ENCODE measurements around the gene PPM1N.

- TF ChIP-seq ZNF274 (CRISPR knock-in tag; IDR thresholded peaks at IDR 0.05): no peak
- no peak for TF ChIP-seq ZNF138 (CRISPR knock-in tag; IDR thresholded peaks at IDR 0.05; ENCODE audit: low read depth)
- TF ChIP-seq ZNF34 (CRISPR knock-in tag; IDR thresholded peaks at IDR 0.05; ENCODE audit: borderline replicate concordance): no peak
- TF ChIP-seq PTBP1 (IDR thresholded peaks at IDR 0.05; ENCODE audit: low read depth, low read length, poor library complexity, severe bottlenecking): no peak
- TF ChIP-seq NBN (conservative IDR thresholded peaks at IDR 0.05): no peak
- no peak for TF ChIP-seq ZNF282 (IDR thresholded peaks at IDR 0.05; ENCODE audit: partially characterized antibody)
- TF ChIP-seq NFATC3 (CRISPR knock-in tag; IDR thresholded peaks at IDR 0.05): no peak
- TF ChIP-seq, protein P1, sequence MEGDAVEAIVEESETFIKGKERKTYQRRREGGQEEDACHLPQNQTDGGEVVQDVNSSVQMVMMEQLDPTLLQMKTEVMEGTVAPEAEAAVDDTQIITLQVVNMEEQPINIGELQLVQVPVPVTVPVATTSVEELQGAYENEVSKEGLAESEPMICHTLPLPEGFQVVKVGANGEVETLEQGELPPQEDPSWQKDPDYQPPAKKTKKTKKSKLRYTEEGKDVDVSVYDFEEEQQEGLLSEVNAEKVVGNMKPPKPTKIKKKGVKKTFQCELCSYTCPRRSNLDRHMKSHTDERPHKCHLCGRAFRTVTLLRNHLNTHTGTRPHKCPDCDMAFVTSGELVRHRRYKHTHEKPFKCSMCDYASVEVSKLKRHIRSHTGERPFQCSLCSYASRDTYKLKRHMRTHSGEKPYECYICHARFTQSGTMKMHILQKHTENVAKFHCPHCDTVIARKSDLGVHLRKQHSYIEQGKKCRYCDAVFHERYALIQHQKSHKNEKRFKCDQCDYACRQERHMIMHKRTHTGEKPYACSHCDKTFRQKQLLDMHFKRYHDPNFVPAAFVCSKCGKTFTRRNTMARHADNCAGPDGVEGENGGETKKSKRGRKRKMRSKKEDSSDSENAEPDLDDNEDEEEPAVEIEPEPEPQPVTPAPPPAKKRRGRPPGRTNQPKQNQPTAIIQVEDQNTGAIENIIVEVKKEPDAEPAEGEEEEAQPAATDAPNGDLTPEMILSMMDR (CRISPR knock-in tag; IDR thresholded peaks at IDR 0.05): no peak
- no peak for TF ChIP-seq SOX6 (IDR thresholded peaks at IDR 0.05)
- no peak for TF ChIP-seq SOX6 (CRISPR knock-in tag; IDR thresholded peaks at IDR 0.05)
- no peak for TF ChIP-seq HDAC2 (CRISPR knock-in tag; IDR thresholded peaks at IDR 0.05)
- no peak for TF ChIP-seq TEAD2 (CRISPR knock-in tag; IDR thresholded peaks at IDR 0.05)
Observed at GRCh38 chr19:45451850-45452387, 46.3 kb upstream of the PPM1N start.
